NCI-H526 (cell line): Measurements from ENCODE around the gene TAF11L4.
"Not testable (repeated sequence)": the region's sequence is repeated elsewhere in the genome, so short reads cannot be mapped to it uniquely, and the experiment has no call there.

Experiments used
- DNase-seq, 2 experiments: peaks; one replicate each; lab custom pipeline; 2025; lab: John Stamatoyannopoulos, UW

Gene TAF11L4

DNA sequence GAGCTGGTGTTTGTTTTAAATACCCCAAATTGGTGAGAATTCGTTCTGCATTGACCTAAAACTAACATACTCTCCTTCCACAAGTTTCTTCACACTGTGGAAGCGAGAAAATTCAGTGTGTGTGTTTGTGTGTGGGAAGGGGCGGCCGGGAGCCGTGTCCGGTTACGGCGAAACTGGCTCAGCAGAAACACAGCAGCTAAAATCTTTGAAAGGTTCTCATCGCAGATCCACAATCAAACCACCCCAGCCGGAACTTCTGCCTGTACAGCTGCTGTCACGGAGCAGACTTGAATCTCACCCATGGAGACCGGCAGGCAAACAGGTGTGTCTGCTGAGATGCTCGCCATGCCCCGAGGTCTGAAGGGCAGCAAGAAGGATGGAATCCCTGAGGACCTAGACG is at the start of gene TAF11L4:
TAF11L4 (plus strand) TSS at position 301 of the 400 bp plus-strand sequence.
- not testable (repeated sequence) for DNase-seq

GRCh38 chr5:17475064-17475463 is 46.5 kb upstream of the TAF11L4 start:
- DNase-seq = not testable (repeated sequence)

DNA sequence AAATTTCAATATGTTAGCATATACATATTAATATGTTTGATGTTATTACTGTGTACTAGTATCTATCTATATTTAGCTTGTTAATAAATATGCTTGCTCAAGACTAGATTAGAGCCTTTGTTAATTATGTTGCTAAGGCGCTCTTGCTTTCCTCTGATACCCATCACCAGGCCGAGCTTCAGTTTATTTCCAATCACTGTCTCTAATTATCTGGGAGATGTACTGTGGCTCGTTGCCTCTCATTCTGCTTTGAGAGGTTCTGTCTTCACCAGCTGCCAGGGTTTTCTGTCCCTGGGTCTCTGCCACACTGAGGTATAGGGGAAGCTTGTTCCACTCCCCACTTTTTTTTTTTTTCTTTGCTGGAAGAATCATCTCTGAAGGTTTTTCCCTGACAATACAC is 44.6 kb upstream of the TAF11L4 start:
- no peak for DNase-seq

DNA sequence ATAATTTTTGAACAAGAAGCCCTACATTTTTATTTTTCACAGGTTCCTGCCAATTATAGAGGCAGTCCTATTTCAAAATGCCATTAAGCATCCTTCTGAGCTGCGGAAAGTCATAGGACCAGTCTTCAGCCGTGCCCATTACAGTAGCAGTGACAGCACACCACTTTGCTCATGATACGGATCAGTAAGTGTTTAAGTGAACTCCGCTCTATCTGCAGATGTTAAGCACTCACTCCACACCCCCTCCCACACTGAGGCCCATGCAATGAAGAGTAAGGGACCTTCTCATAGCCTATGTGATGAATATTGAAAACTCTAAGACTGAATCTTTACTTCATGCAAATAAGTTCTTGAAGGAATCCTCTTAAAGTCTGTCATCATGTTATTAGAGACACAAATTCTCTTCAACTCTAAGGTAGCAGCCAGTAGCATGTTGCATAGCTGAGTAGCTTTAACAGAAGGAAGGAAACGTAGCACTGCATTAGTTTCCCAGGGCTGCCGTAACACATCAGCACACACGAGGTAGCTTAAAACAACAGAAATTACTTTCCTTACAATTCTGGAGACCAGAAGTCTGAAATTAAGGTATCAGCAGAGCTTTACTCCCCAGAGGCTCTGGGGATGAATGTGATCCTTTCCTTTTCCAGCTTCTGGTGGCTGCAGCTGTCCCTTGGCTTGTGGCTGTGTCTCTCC is 43.9 kb upstream of the TAF11L4 start:
- DNase-seq = no peak

GRCh38 chr5:17481378-17481777 is 40.2 kb upstream of the TAF11L4 start:
- DNase-seq = no peak

- DNase-seq = no peak
Measured at GRCh38 chr5:17482790-17483189, 38.8 kb upstream of the TAF11L4 start.

DNA sequence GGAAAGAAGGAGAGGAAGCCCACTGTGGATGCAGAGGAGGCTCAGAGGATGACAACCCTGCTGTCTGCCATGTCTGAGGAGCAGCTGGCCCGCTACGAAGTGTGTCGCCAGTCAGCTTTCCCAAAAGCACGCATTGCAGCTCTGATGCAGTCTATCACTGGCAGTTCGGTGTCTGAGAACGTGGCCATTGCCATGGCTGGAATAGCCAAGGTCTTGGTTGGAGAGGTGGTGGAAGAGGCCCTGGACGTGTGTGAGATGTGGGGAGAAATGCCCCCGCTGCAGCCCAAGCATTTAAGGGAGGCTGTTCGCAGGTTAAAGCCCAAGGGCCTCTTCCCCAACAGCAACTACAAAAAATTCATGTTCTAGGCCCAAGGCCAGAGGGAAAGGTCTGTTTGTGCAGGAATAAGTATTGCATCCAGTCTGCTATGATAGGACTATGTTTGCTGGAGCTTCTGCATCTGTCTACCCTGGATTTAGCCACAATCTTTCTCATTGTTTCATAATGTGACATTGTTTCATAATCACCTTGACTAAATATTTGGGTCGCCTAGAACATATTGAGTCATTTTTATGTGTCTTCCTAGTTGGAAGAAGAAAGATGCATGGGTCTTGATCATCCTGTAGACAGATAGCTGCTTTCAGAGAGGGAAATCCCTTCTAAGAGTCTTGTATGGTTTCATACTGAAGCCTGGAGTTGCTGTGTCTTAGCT is 35.0 kb upstream of the TAF11L4 start:
- DNase-seq = not testable (repeated sequence)

DNA sequence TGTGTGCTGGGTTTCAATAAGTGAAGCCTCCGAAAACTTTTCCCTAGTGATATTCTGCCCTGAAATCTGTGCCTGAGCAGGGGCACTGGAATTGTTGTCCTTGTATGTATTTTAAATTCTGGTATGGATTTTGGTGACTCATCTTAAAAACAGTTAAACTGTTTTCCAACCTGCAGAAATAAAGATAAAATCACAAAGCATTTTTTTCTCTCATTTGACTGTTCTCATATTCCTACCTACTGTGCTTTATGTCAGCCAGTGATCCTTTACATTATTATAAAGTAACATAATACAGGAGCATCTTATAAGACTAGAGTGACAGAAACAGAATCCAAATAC is 34.5 kb upstream of the TAF11L4 start:
- no peak for DNase-seq

- DNase-seq = not testable (repeated sequence)
Measured at GRCh38 chr5:17491257-17491656, 30.3 kb upstream of the TAF11L4 start.

DNA sequence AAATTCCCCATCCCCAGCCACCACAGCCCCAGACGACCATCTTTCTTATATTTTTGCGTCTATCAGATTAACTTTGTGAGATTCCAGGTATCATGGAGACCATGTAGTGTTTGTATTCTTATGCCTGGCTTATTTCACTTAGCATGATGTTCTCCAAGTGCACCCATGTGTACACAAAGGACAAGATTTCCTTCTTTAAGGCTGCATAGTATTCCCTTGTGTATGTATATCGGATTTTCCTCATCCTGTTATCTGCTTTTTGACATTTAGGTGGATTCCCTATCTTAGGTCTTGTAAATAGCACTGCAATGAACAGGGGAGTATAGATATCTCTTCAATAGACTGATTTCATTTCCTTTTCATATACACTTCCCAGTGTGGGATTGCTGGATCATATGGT is 28.8 kb upstream of the TAF11L4 start:
- DNase-seq = no peak

GRCh38 chr5:17497446-17497845 is 24.2 kb upstream of the TAF11L4 start:
- no peak for DNase-seq

- DNase-seq = not testable (repeated sequence)
Measured at GRCh38 chr5:17497931-17498330, 23.7 kb upstream of the TAF11L4 start, which contains the start of gene TAF11L2. Gene TAF11L2, plus strand, starts transcription at chr5:17498231.

- DNase-seq = no peak
Measured at GRCh38 chr5:17511775-17512325, 9.8 kb upstream of the TAF11L4 start.

DNA sequence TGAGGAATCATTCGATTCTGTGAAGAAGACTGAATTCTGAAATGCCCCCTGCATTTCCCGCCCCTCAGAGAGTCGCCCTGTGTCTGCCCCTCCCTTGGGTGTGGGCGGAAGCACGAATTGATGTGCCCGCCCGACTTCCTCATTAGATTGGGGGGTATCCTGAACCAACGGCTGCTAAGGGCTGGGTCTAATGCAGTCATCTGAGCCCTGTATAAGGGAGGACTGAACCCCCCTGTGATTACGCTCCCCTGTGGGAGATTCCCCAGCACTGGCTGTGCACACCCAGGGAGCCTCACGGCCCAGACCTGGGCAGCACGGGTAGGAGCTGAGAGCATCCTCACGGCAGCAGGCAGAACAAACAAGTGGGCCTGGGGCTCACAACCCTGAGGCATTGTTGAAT is 4.1 kb upstream of the TAF11L4 start:
- not testable (repeated sequence) for DNase-seq

GRCh38 chr5:17518067-17518466 is 3.5 kb upstream of the TAF11L4 start, which contains the start of gene TAF11L3:
Gene TAF11L3, plus strand, starts transcription at chr5:17518367.
- DNase-seq = not testable (repeated sequence)

- not testable (repeated sequence) for DNase-seq
Measured at GRCh38 chr5:17519508-17519907, 2.1 kb upstream of the TAF11L4 start.

- DNase-seq = not testable (repeated sequence)
Measured at GRCh38 chr5:17524935-17525334, 3.3 kb downstream of the TAF11L4 start, which contains the start of gene TAF11L5. Gene TAF11L5, plus strand, starts transcription at chr5:17525235.

DNA sequence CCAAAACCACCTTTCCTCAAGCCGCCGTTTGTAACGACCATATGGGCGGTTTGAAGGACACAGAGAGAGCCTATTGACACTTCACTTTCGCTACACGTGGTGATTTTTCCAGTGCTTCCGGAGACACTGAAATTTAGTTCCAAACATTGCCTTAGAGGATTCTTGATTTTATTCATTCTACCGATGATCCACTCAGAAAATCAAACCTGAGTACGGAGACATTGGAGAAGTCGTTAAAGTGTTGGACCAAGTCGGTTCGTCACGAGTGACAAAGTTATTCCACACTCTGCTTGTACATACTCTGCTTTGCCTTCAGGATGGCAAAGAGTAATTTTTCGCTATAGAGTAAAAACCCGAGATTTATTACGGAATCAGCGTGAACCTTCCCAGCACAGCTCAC is 4.9 kb downstream of the TAF11L4 start:
- not testable (repeated sequence) for DNase-seq

- DNase-seq = not testable (repeated sequence)
Measured at GRCh38 chr5:17528369-17528768, 6.8 kb downstream of the TAF11L4 start, which contains the start of gene TAF11L6. Gene TAF11L6, plus strand, starts transcription at chr5:17528669.
